Hepatocyte (in vitro differentiated cells): ENCODE measurements around the gene GLYATL2. TPM values are rescaled to one million over a fixed set of nuclear protein-coding genes. Genes with fewer than 3 reads are reported as not detected.

Experiments used
- DNase-seq: peaks from one replicate; pipeline ENCODE4 v3.0.0-alpha.2; 2016; ENCODE audit warnings: low spot score
- H2AFZ ChIP-seq: fragments of 200-600 bp; sonication (generic); 2 replicates; pipeline ENCODE4 v1.6.0; 2016; ENCODE audit warnings: antibody characterized with exemption, mild to moderate bottlenecking
- H3K27ac ChIP-seq: fragments of 200-600 bp; sonication (generic); 2 replicates; pipeline ENCODE4 v1.5.1; 2016; ENCODE audit warnings: mild to moderate bottlenecking
- H3K27me3 ChIP-seq: fragments of 200-600 bp; sonication (generic); 2 replicates; pipeline ENCODE4 v1.6.1; 2016
- H3K36me3 ChIP-seq: fragments of 200-600 bp; sonication (generic); replicated peaks from 2 replicates; pipeline ENCODE4 v1.5.1; 2016; ENCODE audit warnings: low read depth; ENCODE audit not compliant: insufficient read depth
- H3K4me1 ChIP-seq: fragments of 200-600 bp; sonication (generic); 2 replicates; pipeline ENCODE4 v1.5.1; 2016; ENCODE audit warnings: mild to moderate bottlenecking, moderate library complexity; ENCODE audit not compliant: insufficient read depth
- H3K4me2 ChIP-seq: fragments of 200-600 bp; sonication (generic); 2 replicates; pipeline ENCODE4 v1.6.0; 2016
- H3K4me3 ChIP-seq: fragments of 200-600 bp; sonication (generic); 2 replicates; pipeline ENCODE4 v1.5.1; 2016; ENCODE audit warnings: mild to moderate bottlenecking
- H3K79me2 ChIP-seq: fragments of 200-600 bp; sonication (generic); 2 replicates; pipeline ENCODE4 v1.6.0; 2017; ENCODE audit warnings: mild to moderate bottlenecking
- H3K9me2 ChIP-seq: fragments of 200-600 bp; sonication (generic); replicated peaks from 2 replicates; pipeline ENCODE4 v1.6.0; 2017; ENCODE audit warnings: mild to moderate bottlenecking; ENCODE audit not compliant: insufficient read depth
- H3K9me3 ChIP-seq: fragments of 200-600 bp; sonication (generic); 2 replicates; pipeline ENCODE4 v1.5.1; 2016; ENCODE audit warnings: low read depth, mild to moderate bottlenecking
- H4K20me1 ChIP-seq: fragments of 200-600 bp; sonication (generic); 2 replicates; pipeline ENCODE4 v1.6.0; 2016; ENCODE audit warnings: mild to moderate bottlenecking; ENCODE audit not compliant: insufficient read depth, poor library complexity, severe bottlenecking
- EZH2 ChIP-seq: fragments of 200-600 bp; sonication (generic); IDR thresholded peaks from 2 replicates; pipeline ENCODE4 v1.6.1; 2016; ENCODE audit warnings: antibody characterized with exemption, mild to moderate bottlenecking, borderline replicate concordance
- EZH2phosphoT487 ChIP-seq: fragments of 200-600 bp; sonication (generic); IDR thresholded peaks from one replicate; pipeline ENCODE4 v1.6.1; 2018; ENCODE audit warnings: antibody characterized with exemption, mild to moderate bottlenecking, low read depth, moderate library complexity; ENCODE audit not compliant: unreplicated experiment, severe bottlenecking
- WGBS: methylation state at CpG from one replicate; pipeline ENCODE4 v1.1.6; 2016; ENCODE audit warnings: low lambda C conversion rate; ENCODE audit errors: missing lambda C conversion rate; 5-methylcytosine and 5-hydroxymethylcytosine counted together
- polyA plus RNA-seq: library from polyadenylated mRNA; unstranded; fragments of >200 nt; fragmentation: Nextera tagmentation; extraction: Ambion mirVana; gene quantifications from 2 replicates; pipeline ENCODE4 v1.2.1, GENCODE V29; 2016
- total RNA-seq: library from RNA; depleted of rRNA; stranded (reverse); fragments of >200 nt; gene quantifications from 2 replicates; pipeline ENCODE4 v1.2.3, GENCODE V29; 2014
- TF ChIP-seq, protein P1 (sequence below): fragments of 200-600 bp; sonication (generic); IDR thresholded peaks from 2 replicates; pipeline ENCODE4 v1.5.1; 2016; ENCODE audit warnings: antibody characterized with exemption, mild to moderate bottlenecking; ENCODE audit not compliant: poor library complexity

Gene GLYATL2
- total and polyA plus RNA-seq, 2 experiments from 2014 or later = 0.90 TPM; not detected in 1

DNA sequence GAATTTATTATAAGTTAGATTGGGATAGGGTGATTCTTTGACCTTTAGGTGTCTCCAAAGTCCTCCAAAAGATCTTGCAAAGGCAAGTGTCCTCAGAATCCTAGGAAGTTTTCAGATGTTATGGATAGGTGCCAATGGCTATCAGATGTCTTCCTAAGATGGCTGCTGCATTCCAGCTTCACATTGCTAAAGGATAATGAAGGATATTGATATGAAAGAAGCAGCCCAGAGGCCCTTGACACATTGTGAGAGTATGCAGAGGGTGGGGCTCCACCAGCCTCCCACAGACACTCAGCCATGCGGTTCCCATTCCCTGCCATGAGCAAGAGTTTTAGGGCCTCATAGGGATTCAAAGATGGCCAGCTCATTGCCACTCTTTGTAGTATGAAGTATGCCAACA is 22.3 kb upstream of the GLYATL2 start:
- Histone ChIP-seq H4K20me1 (no peaks in the 10 kb centered on the region), H3K36me3 (no peaks in the 10 kb centered on the region), H3K9me3 (no peaks in the 10 kb centered on the region), H2AFZ (no peak overlapping the region), H3K79me2 (no peaks in the 10 kb centered on the region), H3K9me2 (no peaks in the 10 kb centered on the region), H3K27ac (no peak overlapping the region), H3K4me3 (no peak overlapping the region), H3K27me3 (no peaks in the 10 kb centered on the region), H3K4me2 (no peak overlapping the region), H3K4me1 (no peaks in the 10 kb centered on the region)
- TF ChIP-seq EZH2 (no peak), EZH2phosphoT487 (no peak)
- TF ChIP-seq, protein P1, sequence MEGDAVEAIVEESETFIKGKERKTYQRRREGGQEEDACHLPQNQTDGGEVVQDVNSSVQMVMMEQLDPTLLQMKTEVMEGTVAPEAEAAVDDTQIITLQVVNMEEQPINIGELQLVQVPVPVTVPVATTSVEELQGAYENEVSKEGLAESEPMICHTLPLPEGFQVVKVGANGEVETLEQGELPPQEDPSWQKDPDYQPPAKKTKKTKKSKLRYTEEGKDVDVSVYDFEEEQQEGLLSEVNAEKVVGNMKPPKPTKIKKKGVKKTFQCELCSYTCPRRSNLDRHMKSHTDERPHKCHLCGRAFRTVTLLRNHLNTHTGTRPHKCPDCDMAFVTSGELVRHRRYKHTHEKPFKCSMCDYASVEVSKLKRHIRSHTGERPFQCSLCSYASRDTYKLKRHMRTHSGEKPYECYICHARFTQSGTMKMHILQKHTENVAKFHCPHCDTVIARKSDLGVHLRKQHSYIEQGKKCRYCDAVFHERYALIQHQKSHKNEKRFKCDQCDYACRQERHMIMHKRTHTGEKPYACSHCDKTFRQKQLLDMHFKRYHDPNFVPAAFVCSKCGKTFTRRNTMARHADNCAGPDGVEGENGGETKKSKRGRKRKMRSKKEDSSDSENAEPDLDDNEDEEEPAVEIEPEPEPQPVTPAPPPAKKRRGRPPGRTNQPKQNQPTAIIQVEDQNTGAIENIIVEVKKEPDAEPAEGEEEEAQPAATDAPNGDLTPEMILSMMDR = no peak
- DNase-seq = no peak
- 83% methylated on average over 1 of the region's 1 CpG for WGBS

DNA sequence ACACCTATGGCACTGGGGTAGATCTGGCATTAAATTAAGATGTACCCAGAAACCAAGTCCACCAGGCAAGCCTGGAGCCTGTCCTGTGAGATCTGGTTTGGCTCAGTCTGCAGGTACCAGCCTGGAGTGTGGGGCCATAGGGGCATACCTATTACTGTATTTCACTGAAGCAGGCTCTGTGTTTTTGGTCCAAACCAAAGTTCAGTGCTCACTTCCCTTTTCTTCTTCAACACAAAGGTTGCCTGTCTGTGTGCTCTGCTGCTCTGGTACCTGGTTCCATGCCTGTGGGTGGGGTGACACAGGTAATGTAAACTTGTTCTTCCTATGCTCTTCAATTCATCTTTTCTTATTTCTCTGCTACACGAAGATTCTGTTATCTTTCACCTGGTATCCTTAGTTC is 19.8 kb upstream of the GLYATL2 start:
- WGBS = 0% methylated on average over 1 of the region's 1 CpG
- TF ChIP-seq EZH2 (no peak), EZH2phosphoT487 (no peak)
- TF ChIP-seq, protein P1 = no peak
- no peak for DNase-seq

DNA sequence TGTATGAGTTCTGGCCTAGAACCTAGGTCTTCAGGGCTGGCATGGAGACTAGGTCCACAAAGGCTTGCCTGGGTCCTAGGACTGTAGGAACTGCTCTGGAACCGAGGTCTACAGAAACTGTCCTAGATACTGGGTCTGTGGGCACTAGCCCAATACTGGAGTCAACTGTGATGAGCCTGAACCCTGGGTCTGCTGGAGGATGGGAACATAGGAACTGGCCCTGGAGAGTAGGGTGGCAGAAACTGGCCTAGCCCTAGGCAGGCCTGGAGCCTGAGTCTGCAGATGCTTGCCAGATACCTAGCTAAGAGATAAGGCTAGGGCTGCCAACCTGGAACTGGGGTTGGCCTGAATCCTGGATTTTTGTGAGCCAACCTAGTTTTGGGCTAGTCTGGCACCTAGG is 19.2 kb upstream of the GLYATL2 start:
- Histone ChIP-seq H3K4me3 (no peak overlapping the region), H3K36me3 (no peaks in the 10 kb centered on the region), H3K79me2 (no peaks in the 10 kb centered on the region), H3K9me3 (no peaks in the 10 kb centered on the region), H3K27ac (no peak overlapping the region), H3K4me2 (no peak overlapping the region), H2AFZ (no peak overlapping the region), H4K20me1 (no peaks in the 10 kb centered on the region), H3K27me3 (no peaks in the 10 kb centered on the region), H3K9me2 (no peaks in the 10 kb centered on the region), H3K4me1 (no peaks in the 10 kb centered on the region)
- TF ChIP-seq EZH2phosphoT487 (no peak), EZH2 (no peak)
- TF ChIP-seq, protein P1 = no peak
- DNase-seq = no peak
- 43% methylated on average over 1 of the region's 1 CpG for WGBS

More for the DNA sequence above, 19.8 kb upstream of the GLYATL2 start:
- Histone ChIP-seq H3K27ac (no peak overlapping the region), H3K79me2 (no peaks in the 10 kb centered on the region), H3K9me3 (no peaks in the 10 kb centered on the region), H2AFZ (no peak overlapping the region), H3K27me3 (no peaks in the 10 kb centered on the region), H3K36me3 (no peaks in the 10 kb centered on the region), H3K4me2 (no peak overlapping the region), H3K4me3 (no peak overlapping the region), H3K4me1 (no peaks in the 10 kb centered on the region), H3K9me2 (no peaks in the 10 kb centered on the region), H4K20me1 (no peaks in the 10 kb centered on the region)

DNA sequence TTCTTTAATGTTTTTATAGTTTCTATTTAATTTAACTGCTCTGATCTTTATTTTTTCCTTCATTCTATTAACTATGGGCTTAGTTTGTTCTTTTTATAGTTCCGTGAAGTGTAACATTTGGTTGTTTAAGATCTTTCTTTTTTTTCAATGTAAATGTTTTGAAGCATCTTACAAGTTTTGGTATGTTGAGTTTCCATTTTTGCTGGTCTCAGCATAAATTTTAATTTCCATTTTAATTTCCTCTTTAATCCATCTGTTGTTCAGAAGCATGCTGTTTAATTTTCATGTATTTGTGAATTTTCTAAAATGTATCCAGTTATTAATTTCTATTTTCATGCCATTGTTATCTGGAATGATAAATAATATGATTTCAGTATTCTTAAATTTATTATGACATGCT is 17.0 kb upstream of the GLYATL2 start:
- Histone ChIP-seq H2AFZ (no peak overlapping the region), H3K36me3 (no peaks in the 10 kb centered on the region), H3K27ac (no peak overlapping the region), H3K9me3 (no peaks in the 10 kb centered on the region), H3K4me2 (no peak overlapping the region), H4K20me1 (no peaks in the 10 kb centered on the region), H3K4me1 (no peaks in the 10 kb centered on the region), H3K4me3 (no peak overlapping the region), H3K79me2 (no peaks in the 10 kb centered on the region), H3K9me2 (no peaks in the 10 kb centered on the region), H3K27me3 (no peaks in the 10 kb centered on the region)
- 85% methylated on average over 1 of the region's 1 CpG for WGBS
- no peak for DNase-seq
- TF ChIP-seq, protein P1 = no peak
- TF ChIP-seq EZH2 = no peak
